GM13976 (cell line): ENCODE data around the gene KHDC4.
"Not testable (repeated sequence)": the region's sequence is repeated elsewhere in the genome, so short reads cannot be mapped to it uniquely, and the experiment has no call there.

Experiments used
- DNase-seq: peaks from one replicate; pipeline ENCODE4 v3.0.0; 2012; ENCODE audit warnings: low spot score
- CTCF ChIP-seq: IDR thresholded peaks from 2 replicates; pipeline ENCODE4 v1.5.1; 2012; ENCODE audit warnings: borderline replicate concordance, mild to moderate bottlenecking; ENCODE audit not compliant: insufficient read depth; ENCODE audit errors: extremely low read depth, missing control alignments, control extremely low read depth
- in situ Hi-C: fragments of 300-500 bp; cut with MboI; formaldehyde crosslinking; loops from one replicate; pipeline ENCODE4 v1.12.0; 2022; ENCODE audit warnings: low sequenced_read_pairs, mixed read lengths, inconsistent platforms; ENCODE audit not compliant: unreplicated experiment

The KHDC4 gene

GRCh38 chr1:155932081-155932480 is 2.1 kb downstream of the KHDC4 start:
- no peak for TF ChIP-seq CTCF
- DNase-seq = no peak
- in situ Hi-C loops = no loop called here

DNA sequence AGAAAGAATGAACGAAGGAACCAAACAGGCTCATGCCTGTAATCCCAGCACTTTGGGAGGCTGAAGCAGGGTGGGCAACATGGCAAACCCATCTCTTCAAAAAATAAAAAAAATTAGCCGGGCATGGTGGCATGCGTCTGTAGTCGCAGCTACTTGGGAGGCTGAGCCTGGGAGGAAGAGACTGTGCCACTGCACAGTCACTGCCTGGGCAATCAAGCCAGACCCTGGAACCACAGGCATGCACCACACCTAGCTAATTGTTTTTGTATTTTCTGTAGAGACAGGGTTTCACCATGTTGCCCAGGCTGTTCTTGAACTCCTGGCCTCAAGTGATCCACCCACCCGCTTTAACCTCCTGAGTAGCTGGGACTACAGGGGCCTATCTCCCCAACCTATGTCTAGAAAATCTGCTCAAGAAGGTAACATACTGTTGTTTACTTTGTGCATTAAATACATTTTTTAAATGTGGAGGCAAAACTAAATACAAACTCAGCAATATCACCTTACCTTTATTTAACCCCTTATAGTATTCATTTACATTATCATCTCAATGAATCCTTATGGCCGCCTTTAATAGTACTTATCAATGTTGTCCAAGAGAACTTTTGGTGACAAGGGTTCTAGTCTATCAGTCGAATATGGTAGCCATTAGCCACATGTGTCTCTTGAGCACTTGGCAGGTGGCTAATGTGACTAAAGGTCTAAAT is 2.7 kb downstream of the KHDC4 start:
- no peak for DNase-seq
- in situ Hi-C loops = no loop called here
- no peak for TF ChIP-seq CTCF

DNA sequence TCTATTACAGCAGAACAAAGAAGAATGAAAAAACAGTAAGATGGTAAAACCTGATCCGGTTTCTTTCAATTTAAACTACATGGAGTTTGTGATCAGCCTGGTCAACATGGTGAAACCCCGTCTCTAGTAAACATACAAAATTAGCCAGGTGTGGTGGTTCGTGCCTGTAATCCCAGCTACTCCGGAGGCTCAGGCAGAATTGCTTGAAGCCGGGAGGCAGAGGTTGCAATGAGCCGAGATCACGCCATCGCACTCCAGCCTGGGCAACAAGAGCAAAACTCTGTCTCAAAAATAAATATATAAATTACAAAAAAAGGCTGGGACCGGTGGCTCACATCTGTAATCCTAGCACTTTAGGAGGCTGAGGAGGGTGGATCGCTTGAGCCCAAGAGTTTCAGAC is 3.5 kb downstream of the KHDC4 start:
- in situ Hi-C loops = not testable (repeated sequence)

GRCh38 chr1:155929057-155929456 is 5.2 kb downstream of the KHDC4 start:
- in situ Hi-C loops = no loop called here
- no peak for DNase-seq
- TF ChIP-seq CTCF = no peak

More for the DNA sequence above, 3.5 kb downstream of the KHDC4 start:
- DNase-seq = not testable (repeated sequence)

- no peak for TF ChIP-seq CTCF
- DNase-seq = no peak
- in situ Hi-C loops = no loop called here
These were observed 8.7 kb downstream of the KHDC4 start for GRCh38 chr1:155925506-155925905.

DNA sequence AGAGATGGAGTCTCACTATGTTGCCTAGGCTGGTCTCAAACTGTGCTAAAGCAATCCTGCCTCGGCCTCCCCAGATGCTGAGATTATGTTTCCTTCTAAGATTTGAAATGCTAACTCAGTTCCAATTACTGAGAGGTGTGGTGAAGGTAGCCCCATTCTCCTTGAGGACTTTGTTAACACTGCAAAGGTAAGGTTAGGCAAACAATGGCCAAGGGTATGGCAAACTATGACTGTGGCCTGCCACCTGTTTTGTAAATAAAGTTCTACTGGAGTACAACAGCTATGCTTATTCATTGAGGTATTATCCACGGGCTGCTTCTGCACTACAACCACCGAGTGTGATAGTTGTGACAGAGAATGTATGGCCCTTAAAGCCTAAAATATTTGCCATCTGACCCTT is 13.5 kb downstream of the KHDC4 start:
- DNase-seq = no peak
- no peak for TF ChIP-seq CTCF
- in situ Hi-C loops = no loop called here

DNA sequence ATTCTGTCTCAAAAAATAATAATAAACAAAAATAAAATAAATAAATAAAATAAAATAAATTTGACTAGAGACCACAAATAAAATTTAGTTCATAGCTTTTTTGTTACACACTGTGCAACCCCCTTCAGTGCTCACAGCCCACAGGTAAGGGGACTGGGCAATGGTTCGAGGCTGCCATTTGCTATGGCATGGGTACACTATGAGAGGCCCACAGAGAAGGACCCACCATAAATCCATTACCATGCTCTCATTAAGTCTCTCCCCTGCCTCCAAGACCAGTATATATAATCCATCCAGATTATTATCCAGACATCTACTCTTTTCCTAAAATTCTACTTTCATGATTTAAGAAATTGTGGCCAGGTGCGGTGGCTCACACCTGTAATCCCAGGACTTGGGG is 14.4 kb downstream of the KHDC4 start:
- no peak for DNase-seq

More for the DNA sequence above, 14.4 kb downstream of the KHDC4 start:
- in situ Hi-C loops = no loop called here
- no peak for TF ChIP-seq CTCF
